ENCODE measurements around the gene CLDN4. TPM values are rescaled to one million over a fixed set of nuclear protein-coding genes. Genes with fewer than 3 reads are reported as not detected.

Gene CLDN4
- total RNA-seq, 2 experiments from 2014 or later = 0.05 to 0.14 TPM

GRCh38 chr7:73880755-73881328, 50.0 kb downstream of the CLDN4 start:
- no peak for TF ChIP-seq CTCF (IDR thresholded peaks at IDR 0.05)
- H3K9me3 Mint-ChIP-seq = no peaks in the 10 kb centered on the region
- no peaks in the 10 kb centered on the region for H3K4me1 Mint-ChIP-seq (ENCODE audit: low read depth)
- H3K36me3 ChIP-seq (ENCODE audit: insufficient read depth, low read length) = no peaks in the 10 kb centered on the region
- no peak for ATAC-seq (ENCODE audit: poor library complexity)
- H3K27ac Mint-ChIP-seq = no peak overlapping the region
- intact Hi-C loops (cut with DNase I, micrococcal nuclease) = no loop called here
- no peak overlapping the region for H3K4me3 Mint-ChIP-seq
- no peak for DNase-seq
- no peak overlapping the region for H3K4me3 ChIP-seq (ENCODE audit: low read length)
- H3K4me1 ChIP-seq (ENCODE audit: insufficient read depth, low read length) = no peaks in the 10 kb centered on the region
- H3K36me3 Mint-ChIP-seq (ENCODE audit: low read depth) = no peaks in the 10 kb centered on the region
- H3K27me3 ChIP-seq (ENCODE audit: control insufficient read depth in 1 of 2, insufficient read depth in 2 of 2, low read length in 2 of 2) = peaks cover 3 to 5% of the 10 kb centered on the region in 2 experiments
- H3K27ac ChIP-seq (ENCODE audit: low read depth in 1 of 2, low read length in 2 of 2) = no peak overlapping the region
- POLR2A ChIA-PET = no interaction called here
- CTCF ChIA-PET = no interaction called here
- no peaks in the 10 kb centered on the region for H3K9me3 ChIP-seq (ENCODE audit: control insufficient read depth in 1 of 2, insufficient read depth in 1 of 2, low read length in 2 of 2)
- H3K27me3 Mint-ChIP-seq = peaks cover 3% of the 10 kb centered on the region

GRCh38 chr7:73881352-73882046, 50.7 kb downstream of the CLDN4 start:
- Mint-ChIP-seq H3K4me3 (no peak overlapping the region), H3K9me3 (no peaks in the 10 kb centered on the region), H3K27ac (no peak overlapping the region), H3K27me3 (peaks cover 8% of the 10 kb centered on the region), H3K4me1 (ENCODE audit: low read depth) (no peaks in the 10 kb centered on the region), H3K36me3 (ENCODE audit: low read depth) (no peaks in the 10 kb centered on the region)
- no peak for TF ChIP-seq CTCF (IDR thresholded peaks at IDR 0.05)
- Histone ChIP-seq H3K36me3 (ENCODE audit: insufficient read depth, low read length) (no peaks in the 10 kb centered on the region), H3K4me1 (ENCODE audit: insufficient read depth, low read length) (no peaks in the 10 kb centered on the region), H3K27me3 (ENCODE audit: control insufficient read depth in 1 of 2, insufficient read depth in 2 of 2, low read length in 2 of 2) (peaks cover 3 to 6% of the 10 kb centered on the region in 2 experiments), H3K27ac (ENCODE audit: low read depth in 1 of 2, low read length in 2 of 2) (no peak overlapping the region), H3K9me3 (ENCODE audit: control insufficient read depth in 1 of 2, insufficient read depth in 1 of 2, low read length in 2 of 2) (no peaks in the 10 kb centered on the region), H3K4me3 (ENCODE audit: low read length) (no peak overlapping the region)
- intact Hi-C loops (cut with DNase I, micrococcal nuclease) = no loop called here
- POLR2A ChIA-PET = no interaction called here
- ATAC-seq (ENCODE audit: poor library complexity) = no peak
- CTCF ChIA-PET = interaction anchor here (0.6 kb wide), 1 partner anchor 1285 kb away, joined by 5 read pairs; no protein-coding TSS in a partner anchor
- DNase-seq = no peak

- intact Hi-C loops (cut with DNase I, micrococcal nuclease) = no loop called here
- H3K9me3 Mint-ChIP-seq = no peaks in the 10 kb centered on the region
- ChIA-PET CTCF (no interaction called here), POLR2A (no interaction called here)
- no peaks in the 10 kb centered on the region for H3K36me3 Mint-ChIP-seq (ENCODE audit: low read depth)
- no peaks in the 10 kb centered on the region for H3K4me1 ChIP-seq (ENCODE audit: insufficient read depth, low read length)
- H3K27ac Mint-ChIP-seq = no peak overlapping the region
- no peak overlapping the region for H3K4me3 Mint-ChIP-seq
- no peak for DNase-seq
- ATAC-seq (ENCODE audit: poor library complexity) = no peak
- peaks cover 8% of the 10 kb centered on the region for H3K27me3 Mint-ChIP-seq
- no peak for TF ChIP-seq CTCF (IDR thresholded peaks at IDR 0.05)
- no peaks in the 10 kb centered on the region for H3K4me1 Mint-ChIP-seq (ENCODE audit: low read depth)
- no peak overlapping the region for H3K4me3 ChIP-seq (ENCODE audit: low read length)
- H3K27me3 ChIP-seq (ENCODE audit: control insufficient read depth in 1 of 2, insufficient read depth in 2 of 2, low read length in 2 of 2) = peaks cover 5 to 11% of the 10 kb centered on the region in 2 experiments
- H3K9me3 ChIP-seq (ENCODE audit: control insufficient read depth in 1 of 2, insufficient read depth in 1 of 2, low read length in 2 of 2) = no peaks in the 10 kb centered on the region
- H3K27ac ChIP-seq (ENCODE audit: low read depth in 1 of 2, low read length in 2 of 2) = no peak overlapping the region
- H3K36me3 ChIP-seq (ENCODE audit: insufficient read depth, low read length) = no peaks in the 10 kb centered on the region
Observed at GRCh38 chr7:73882047-73882402, 51.2 kb downstream of the CLDN4 start.

Other genes with a start within 250 kb of the CLDN4 start
- not detected for gene MLXIPL, start 206.5 kb upstream of the CLDN4 start, total RNA-seq
- under 1 TPM; 0.81 to 0.96 TPM for gene VPS37D, start 163.2 kb upstream of the CLDN4 start, total RNA-seq
- gene DNAJC30, start 147.5 kb upstream of the CLDN4 start, total RNA-seq = 10 to 100 TPM; 14.0 to 14.4 TPM
- 100 to 1,000 TPM in 1 of 2 experiments, 10 to 100 TPM in 1; 96.1 to 103 TPM for gene BUD23, start 147.4 kb upstream of the CLDN4 start, total RNA-seq
- gene STX1A, start 111.3 kb upstream of the CLDN4 start, total RNA-seq = 10 to 100 TPM; 15.5 to 20.7 TPM
- 10 to 100 TPM in 1 of 2 experiments, 1 to 10 TPM in 1; 8.5 to 11.5 TPM for gene ABHD11, start 92.2 kb upstream of the CLDN4 start, total RNA-seq
- gene CLDN3, start 60.7 kb upstream of the CLDN4 start, total RNA-seq = not detected
- gene METTL27, start 11.5 kb downstream of the CLDN4 start, total RNA-seq = 1 to 10 TPM; 1.6 to 2.1 TPM
- not detected for gene TMEM270, start 30.2 kb downstream of the CLDN4 start, total RNA-seq
- not detected for gene ELN, start 197.2 kb downstream of the CLDN4 start, total RNA-seq